HL-60 (cell line): Measurements from ENCODE around the gene GRAMD2A.
A peak's percentile ranks its signal among the peaks of the same experiment; 100 is the strongest.

Experiments used
- DNase-seq, 2 experiments: peaks; one replicate each; pipeline ENCODE4 v3.0.0-alpha.2; 2010 to 2020; ENCODE audit warnings: low read depth in 1 of 2, low spot score in 1 of 2
- H3K27ac ChIP-seq: fragments of 250-450 bp; sonication (Bioruptor Pico); replicated peaks from 2 replicates; pipeline ENCODE4 v1.5.1; 2020; ENCODE audit warnings: mild to moderate bottlenecking, moderate library complexity
- H3K27me3 ChIP-seq: fragments of 250-450 bp; sonication (Bioruptor Pico); 2 replicates; pipeline ENCODE4 v1.5.1; 2021; ENCODE audit warnings: mild to moderate bottlenecking, moderate library complexity; ENCODE audit not compliant: insufficient read depth, poor library complexity, severe bottlenecking
- H3K4me3 ChIP-seq: replicated peaks from 2 replicates; pipeline ENCODE4 v1.5.1; 2011; ENCODE audit warnings: mild to moderate bottlenecking, control low read depth, low read length; ENCODE audit not compliant: insufficient read depth
- CTCF ChIP-seq: IDR thresholded peaks from one replicate; pipeline ENCODE4 v1.5.1; 2011; ENCODE audit warnings: low read length, control low read depth, inconsistent platforms; ENCODE audit not compliant: insufficient read depth
- GABPA ChIP-seq: IDR thresholded peaks from 2 replicates; pipeline ENCODE4 v1.6.1; 2012; ENCODE audit warnings: low read depth
- POLR2AphosphoS5 ChIP-seq: IDR thresholded peaks from 2 replicates; pipeline ENCODE4 v1.6.1; 2012; ENCODE audit warnings: low read depth
- REST ChIP-seq: IDR thresholded peaks from 2 replicates; pipeline ENCODE4 v1.6.1; 2012; ENCODE audit warnings: low read depth; ENCODE audit not compliant: insufficient replicate concordance
- SPI1 ChIP-seq: IDR thresholded peaks from 2 replicates; pipeline ENCODE4 v1.6.1; 2012; ENCODE audit warnings: low read depth, mild to moderate bottlenecking, borderline replicate concordance

Gene GRAMD2A

GRCh38 chr15:72182673-72183072, 14.9 kb downstream of the GRAMD2A start:
- peak in 1 of 2 experiments; percentile 6 for DNase-seq
- Histone ChIP-seq H3K27ac (no peak overlapping the region), H3K4me3 (no peak overlapping the region), H3K27me3 (peaks cover 16% of the 10 kb centered on the region)
- TF ChIP-seq CTCF, result no peak
- TF ChIP-seq POLR2AphosphoS5, result no peak
- TF ChIP-seq GABPA, result no peak
- TF ChIP-seq REST, result no peak
- no peak for TF ChIP-seq SPI1

- no peak overlapping the region for H3K4me3 ChIP-seq
- H3K27me3 ChIP-seq, result peaks cover 16% of the 10 kb centered on the region
- H3K27ac ChIP-seq, result no peak overlapping the region
- no peak for TF ChIP-seq CTCF
- TF ChIP-seq SPI1, result no peak
- TF ChIP-seq GABPA, result no peak
- DNase-seq, result no peak
These were observed 15.3 kb downstream of the GRAMD2A start for GRCh38 chr15:72182244-72182643.

GRCh38 chr15:72180761-72181324, 16.7 kb downstream of the GRAMD2A start:
- Histone ChIP-seq H3K27me3 (peaks cover 16% of the 10 kb centered on the region), H3K27ac (no peak overlapping the region), H3K4me3 (no peak overlapping the region)
- DNase-seq, result no peak
- no peak for TF ChIP-seq REST
- TF ChIP-seq SPI1, result no peak
- no peak for TF ChIP-seq GABPA
- TF ChIP-seq POLR2AphosphoS5, result no peak
- TF ChIP-seq CTCF, result no peak

- H3K27me3 ChIP-seq, result peaks cover 11% of the 10 kb centered on the region
- H3K27ac ChIP-seq, result no peak overlapping the region
- H3K4me3 ChIP-seq, result no peak overlapping the region
- DNase-seq, result no peak
- TF ChIP-seq SPI1, result no peak
- TF ChIP-seq GABPA, result no peak
- no peak for TF ChIP-seq CTCF
- TF ChIP-seq REST, result no peak
- no peak for TF ChIP-seq POLR2AphosphoS5
These were observed 17.5 kb downstream of the GRAMD2A start for GRCh38 chr15:72179950-72180581.
